Upper lobe of left lung (tissue), 6 donors: ENCODE data around the gene SAA1. TPM values are rescaled to one million over a fixed set of nuclear protein-coding genes. Genes with fewer than 3 reads are reported as not detected.
A peak's percentile ranks its signal among the peaks of the same experiment; 100 is the strongest.
"Not testable (repeated sequence)": the region's sequence is repeated elsewhere in the genome, so short reads cannot be mapped to it uniquely, and the experiment has no call there.

Experiments
- ATAC-seq, 2 donors: fragments of 200-7000 bp; cut with Tn5 transposase; one replicate each; pipeline ENCODE4 v1.9.1; 2022; ENCODE audit warnings: mild to moderate bottlenecking in 2 of 2, moderate library complexity in 2 of 2; ENCODE audit not compliant: low FRiP score in 2 of 2
- DNase-seq, 2 donors: peaks; one replicate each; pipeline ENCODE4 v3.0.0-alpha.2; 2019 to 2020
- H3K27ac ChIP-seq, 4 donors: fragments of 200-600 bp; sonication (generic); one replicate each; pipeline ENCODE4 v1.5.1; 2016 to 2019
- H3K27me3 ChIP-seq, 4 donors: fragments of 200-600 bp; sonication (generic); one replicate each; pipeline ENCODE4 v1.5.1; 2017 to 2019
- H3K36me3 ChIP-seq, 4 donors: fragments of 200-600 bp; sonication (generic); one replicate each; pipeline ENCODE4 v1.5.1; 2016 to 2019
- H3K4me1 ChIP-seq, 4 donors: fragments of 200-600 bp; sonication (generic); one replicate each; pipeline ENCODE4 v1.5.1; 2018 to 2019
- H3K4me3 ChIP-seq, 4 donors: fragments of 200-600 bp; sonication (generic); one replicate each; pipeline ENCODE4 v1.5.1; 2017 to 2019; ENCODE audit warnings: mild to moderate bottlenecking in 2 of 4, moderate library complexity in 1 of 4
- H3K9me3 ChIP-seq, 4 donors: fragments of 200-600 bp; sonication (generic); one replicate each; pipeline ENCODE4 v1.5.1; 2018 to 2019
- CTCF ChIP-seq, 6 experiments: fragments of 450-650 bp in 4 of 6; fragments of 200-600 bp in 2 of 6; sonication (generic) in 2 of 6; IDR thresholded peaks; one replicate each; pipeline ENCODE4 v1.5.1; 2016 to 2019; ENCODE audit warnings: antibody characterized with exemption in 6 of 6
- EP300 ChIP-seq, 4 donors: sonication (generic); formaldehyde crosslinking; IDR thresholded peaks; one replicate each; pipeline ENCODE4 v1.5.1; 2017; ENCODE audit warnings: antibody characterized with exemption in 4 of 4, control low read depth in 2 of 4
- POLR2A ChIP-seq, 4 donors: fragments of 450-650 bp; IDR thresholded peaks; one replicate each; pipeline ENCODE4 v1.5.1; 2016 to 2017; ENCODE audit warnings: antibody characterized with exemption in 4 of 4, mild to moderate bottlenecking in 2 of 4
- POLR2AphosphoS5 ChIP-seq, 2 donors: sonication (generic); formaldehyde crosslinking; IDR thresholded peaks; one replicate each; pipeline ENCODE4 v1.5.1; 2017; ENCODE audit warnings: antibody characterized with exemption in 2 of 2
- WGBS, 2 donors: methylation state at CpG; one replicate each; pipeline ENCODE4 v1.1.5; 2017 to 2018; 5-methylcytosine and 5-hydroxymethylcytosine counted together
- total RNA-seq, 6 donors: library from RNA; depleted of rRNA in 4 of 6; stranded (reverse); fragments of >200 nt in 4 of 6; gene quantifications; one replicate each; pipeline versions ENCODE4 v1.1.0 to v1.2.1, GENCODE V29; 2016 to 2021
- donor health status: DM: no; HTN: no; CAD: no; lungs with moderate emphysema.
- donor health status: DM: no; HTN: yes; CAD: no; lungs with severe emphysema.

Gene SAA1
- total RNA-seq, 6 donors from 2014 or later = 9.0 to 92.5 (median 16.2) TPM

DNA sequence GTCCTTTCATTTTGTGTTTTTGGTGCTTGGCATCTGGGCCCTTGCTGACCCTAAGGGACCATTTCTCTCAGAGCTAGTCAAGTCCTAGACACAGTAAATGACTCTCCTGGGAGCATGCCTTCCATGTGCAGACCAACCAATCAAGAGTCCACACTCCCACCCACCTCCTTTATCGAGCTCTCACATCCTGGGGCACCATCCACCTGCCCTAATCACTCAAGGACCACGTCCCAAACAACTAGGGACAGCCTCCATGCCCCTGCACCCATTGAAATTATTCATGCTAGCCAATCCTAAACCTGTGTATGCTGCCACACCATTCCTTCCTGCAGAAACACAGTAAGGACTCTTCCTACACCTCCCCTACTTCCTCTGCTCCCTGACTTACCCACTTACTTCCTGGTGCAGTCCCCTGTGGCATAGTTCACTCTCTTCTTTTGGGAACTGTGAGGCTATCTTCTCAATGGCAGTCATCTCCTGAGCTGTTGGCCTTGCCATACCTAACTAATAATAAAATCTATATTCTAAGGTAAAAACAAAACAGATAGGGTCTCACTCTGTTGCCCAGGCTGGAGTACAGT lies 11.2 kb upstream of the SAA1 start:
- Histone ChIP-seq H3K27me3 (no peaks in the 10 kb centered on the region), H3K36me3 (no peaks in the 10 kb centered on the region), H3K4me3 (no peak overlapping the region), H3K27ac (no peak overlapping the region), H3K4me1 (no peaks in the 10 kb centered on the region), H3K9me3 (no peaks in the 10 kb centered on the region)
- ATAC-seq = no peak
- DNase-seq = no peak
- TF ChIP-seq POLR2A (IDR thresholded peaks at IDR 0.05) (no peak), POLR2AphosphoS5 (IDR thresholded peaks at IDR 0.05) (no peak), CTCF (IDR thresholded peaks at IDR 0.05) (no peak), EP300 (IDR thresholded peaks at IDR 0.05) (no peak)
- 64 to 70% methylated on average over 2 of the region's 2 CpGs for WGBS, 2 donors

DNA sequence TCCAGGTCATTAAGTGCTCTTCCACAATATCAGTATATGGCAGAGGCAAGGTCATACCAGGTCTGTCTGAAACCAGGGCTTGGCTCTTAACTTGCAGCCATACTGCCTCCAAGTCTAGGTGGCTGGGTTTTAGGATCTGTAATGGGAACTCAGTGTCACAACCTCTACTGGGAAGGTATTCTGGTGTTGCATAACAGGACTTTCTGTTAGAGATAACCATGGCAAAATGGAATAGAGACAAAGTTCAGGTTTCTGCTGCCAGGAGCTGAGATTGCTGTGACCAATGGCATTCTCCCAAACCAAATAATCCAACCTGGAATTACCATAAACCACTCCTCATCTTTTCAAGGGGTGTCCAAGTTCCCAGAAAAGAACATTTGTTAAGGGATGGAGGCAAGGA lies 6.8 kb upstream of the SAA1 start:
- Histone ChIP-seq H3K36me3 (no peaks in the 10 kb centered on the region), H3K4me1 (no peaks in the 10 kb centered on the region), H3K27me3 (no peaks in the 10 kb centered on the region), H3K9me3 (no peaks in the 10 kb centered on the region), H3K27ac (no peak overlapping the region), H3K4me3 (no peak overlapping the region)
- no peak for TF ChIP-seq CTCF (IDR thresholded peaks at IDR 0.05)
- TF ChIP-seq POLR2AphosphoS5 (IDR thresholded peaks at IDR 0.05) = no peak
- no peak for TF ChIP-seq POLR2A (IDR thresholded peaks at IDR 0.05)
- no peak for TF ChIP-seq EP300 (IDR thresholded peaks at IDR 0.05)
- DNase-seq = no peak
- ATAC-seq = no peak

DNA sequence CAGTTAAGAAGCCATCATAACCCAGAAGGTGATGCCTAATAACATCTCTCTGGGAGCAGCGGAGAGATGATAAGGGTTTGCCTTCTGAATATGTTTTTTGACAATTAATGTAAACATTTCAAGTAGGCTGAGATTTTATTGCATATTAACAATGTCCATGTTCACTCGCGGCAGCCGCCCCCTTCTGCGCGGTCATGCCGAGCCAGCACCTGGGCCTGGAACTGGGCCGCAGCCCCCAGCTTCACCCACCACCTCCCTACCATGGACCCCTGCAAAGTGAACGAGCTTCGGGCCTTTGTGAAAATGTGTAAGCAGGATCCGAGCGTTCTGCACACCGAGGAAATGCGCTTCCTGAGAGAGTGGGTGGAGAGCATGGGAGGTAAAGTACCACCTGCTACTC lies 4.3 kb upstream of the SAA1 start:
- Histone ChIP-seq H3K4me3 (no peak overlapping the region), H3K9me3 (no peaks in the 10 kb centered on the region), H3K4me1 (peaks cover 0 to 10% (median 0%) of the 10 kb centered on the region in 4 donors), H3K27me3 (no peaks in the 10 kb centered on the region), H3K36me3 (no peaks in the 10 kb centered on the region), H3K27ac (no peak overlapping the region)
- TF ChIP-seq EP300 (IDR thresholded peaks at IDR 0.05) = no peak
- TF ChIP-seq POLR2AphosphoS5 (IDR thresholded peaks at IDR 0.05) = no peak
- no peak for TF ChIP-seq CTCF (IDR thresholded peaks at IDR 0.05)
- TF ChIP-seq POLR2A (IDR thresholded peaks at IDR 0.05) = no peak
- 92 to 95% methylated on average over 14 of the region's 14 CpGs for WGBS, 2 donors
- DNase-seq (peak in 1 of 2 donors; percentile 63), ATAC-seq (no peak)

GRCh38 chr11:18262681-18263350 lies 3.2 kb upstream of the SAA1 start:
- DNase-seq, H3K4me1 ChIP-seq, H3K36me3 ChIP-seq, H3K27me3 ChIP-seq, H3K27ac ChIP-seq, ATAC-seq, H3K4me3 ChIP-seq, H3K9me3 ChIP-seq: not testable (repeated sequence)
- WGBS, 2 donors = 70 to 78% methylated on average over 8 of the region's 8 CpGs

DNA sequence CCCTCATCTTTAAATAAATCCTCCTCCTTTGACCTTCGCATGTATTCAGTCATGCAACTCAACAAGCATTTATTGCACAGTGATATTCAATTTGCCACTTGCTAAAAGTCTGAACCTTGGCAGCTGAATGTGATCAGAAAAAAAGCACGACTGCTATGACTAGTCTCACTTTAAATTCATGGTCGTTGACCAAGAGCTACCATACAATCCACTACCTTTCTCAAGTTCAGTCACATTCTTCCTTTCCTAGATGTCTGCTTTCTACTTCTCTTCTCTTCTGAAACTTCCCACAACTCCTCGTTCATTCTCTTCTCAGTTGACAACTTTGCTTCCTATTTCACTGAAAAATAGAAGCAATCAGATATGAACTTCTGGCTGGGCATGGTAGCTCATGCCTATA lies 2.0 kb upstream of the SAA1 start:
- Histone ChIP-seq H3K27ac (no peak overlapping the region), H3K4me1 (peaks cover 0 to 10% (median 0%) of the 10 kb centered on the region in 4 donors), H3K4me3 (no peak overlapping the region), H3K9me3 (no peaks in the 10 kb centered on the region), H3K36me3 (no peaks in the 10 kb centered on the region), H3K27me3 (no peaks in the 10 kb centered on the region)
- no peak for TF ChIP-seq EP300 (IDR thresholded peaks at IDR 0.05)
- TF ChIP-seq CTCF (IDR thresholded peaks at IDR 0.05) = no peak
- TF ChIP-seq POLR2AphosphoS5 (IDR thresholded peaks at IDR 0.05) = no peak
- no peak for TF ChIP-seq POLR2A (IDR thresholded peaks at IDR 0.05)
- WGBS, 2 donors = 73 to 79% methylated on average over 4 of the region's 4 CpGs
- no peak for ATAC-seq
- DNase-seq = no peak
